Right lobe of liver (tissue), 6 donors: ENCODE results near the gene NFATC1. TPM values are rescaled to one million over a fixed set of nuclear protein-coding genes. Genes with fewer than 3 reads are reported as not detected.

ENCODE experiments used
- ATAC-seq, 4 donors: fragments of 200-7000 bp; cut with Tn5 transposase; one replicate each; pipeline ENCODE4 v1.9.1; 2020; ENCODE audit warnings: mild to moderate bottlenecking in 4 of 4, moderate library complexity in 4 of 4
- DNase-seq, 3 donors: peaks; one replicate each; pipeline ENCODE4 v3.0.0-alpha.2; 2020
- H3K27ac ChIP-seq, 3 donors: fragments of 200-600 bp; one replicate each; pipeline ENCODE4 v1.8.0; 2022
- H3K27me3 ChIP-seq, 2 donors: fragments of 200-600 bp; one replicate each; pipeline ENCODE4 v1.8.0; 2022
- H3K36me3 ChIP-seq, 4 donors: fragments of 200-600 bp; sonication (generic) in 1 of 4; one replicate each; pipeline versions ENCODE4 v1.5.1 to v1.8.0; 2017 to 2022; ENCODE audit warnings: control low read depth in 1 of 4
- H3K4me1 ChIP-seq, 4 donors: fragments of 200-600 bp; sonication (generic) in 1 of 4; one replicate each; pipeline versions ENCODE4 v1.5.1 to v1.8.0; 2017 to 2022; ENCODE audit warnings: control low read depth in 1 of 4
- H3K4me3 ChIP-seq, 3 donors: fragments of 200-600 bp; one replicate each; pipeline ENCODE4 v1.8.0; 2022
- H3K9me3 ChIP-seq, 4 donors: fragments of 200-600 bp; sonication (generic) in 1 of 4; one replicate each; pipeline versions ENCODE4 v1.5.1 to v1.8.0; 2017 to 2022; ENCODE audit warnings: control low read depth in 1 of 4
- POLR2A ChIP-seq: fragments of 450-650 bp; IDR thresholded peaks from one replicate; pipeline ENCODE4 v1.6.1; 2017; ENCODE audit warnings: antibody characterized with exemption, mild to moderate bottlenecking
- WGBS: methylation state at CpG from one replicate; pipeline ENCODE4 v1.1.6; 2018; ENCODE audit warnings: low coverage, low lambda C conversion rate; ENCODE audit not compliant: insufficient coverage; ENCODE audit errors: missing lambda C conversion rate; 5-methylcytosine and 5-hydroxymethylcytosine counted together
- intact Hi-C, 2 donors: fragments of 100-400 bp; cut with DNase I; formaldehyde crosslinking; loops; one replicate each; pipeline versions ENCODE4 v1.11.2 to v1.14.1; 2022
- total RNA-seq, 6 experiments: library from RNA; depleted of rRNA in 2 of 6; stranded (reverse); fragments of >200 nt in 2 of 6; fragmentation: NEBNext Ultra II Directional in 3 of 6; extraction: Animal tissue kit (Norgen Biotek cat#: 25700) in 3 of 6; gene quantifications; one replicate each; pipeline versions ENCODE4 v1.1.0 to v1.2.4, GENCODE V29; 2016 to 2023
- TF ChIP-seq, protein P1 (sequence below), 4 donors: fragments of 200-600 bp in 3 of 4; fragments of 450-650 bp in 1 of 4; IDR thresholded peaks; one replicate each; pipeline versions ENCODE4 v1.5.1 to v1.8.0; 2016 to 2022; ENCODE audit warnings: antibody characterized with exemption in 4 of 4, mild to moderate bottlenecking in 2 of 4
- donor health status: DM: no; HTN: yes; CAD: no.
- donor health status: DM: no; HTN: no; CAD: no.
- donor health status: DM: no; HTN: no; CAD: no.
- donor health status: DM: no; HTN: yes; CAD: no.
- donor health status: DM: no; HTN: yes; CAD: no.

The NFATC1 gene
- total RNA-seq, 6 experiments from 2014 or later: 1.00 to 4.3 (median 2.9) TPM

- DNase-seq: no peak
These were observed 150.0 kb downstream of the NFATC1 start for GRCh38 chr18:79545736-79546171.

DNA sequence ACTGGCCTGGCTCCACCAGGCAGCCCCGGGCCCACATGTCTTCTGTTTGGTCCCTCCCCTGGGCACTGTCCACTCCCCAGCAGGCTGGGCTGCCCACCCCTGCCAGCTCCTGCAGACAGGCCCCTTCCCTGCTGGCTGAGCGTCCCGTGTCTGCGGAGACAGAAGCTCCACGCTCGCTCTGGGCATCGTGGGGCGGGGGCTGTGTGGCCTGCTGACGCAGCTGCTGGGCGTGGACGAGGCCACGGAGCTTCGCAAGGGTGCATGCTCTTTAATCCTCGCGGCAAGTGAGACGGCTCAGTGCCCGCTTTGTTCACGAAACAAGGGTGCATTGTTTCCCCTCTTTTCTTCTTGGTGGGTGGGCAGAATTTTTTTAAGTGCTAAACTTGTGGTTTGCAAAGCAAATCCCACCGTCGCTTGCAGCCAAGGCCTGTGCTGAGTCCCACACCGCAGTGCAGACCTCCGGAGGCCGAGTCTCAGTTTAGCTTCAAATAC, 151.1 kb downstream of the NFATC1 start:
- no peak overlapping the region for H3K27ac ChIP-seq
- H3K36me3 ChIP-seq: no peaks in the 10 kb centered on the region
- intact Hi-C loops: no loop called here
- no peaks in the 10 kb centered on the region for H3K4me1 ChIP-seq
- TF ChIP-seq, protein P1, sequence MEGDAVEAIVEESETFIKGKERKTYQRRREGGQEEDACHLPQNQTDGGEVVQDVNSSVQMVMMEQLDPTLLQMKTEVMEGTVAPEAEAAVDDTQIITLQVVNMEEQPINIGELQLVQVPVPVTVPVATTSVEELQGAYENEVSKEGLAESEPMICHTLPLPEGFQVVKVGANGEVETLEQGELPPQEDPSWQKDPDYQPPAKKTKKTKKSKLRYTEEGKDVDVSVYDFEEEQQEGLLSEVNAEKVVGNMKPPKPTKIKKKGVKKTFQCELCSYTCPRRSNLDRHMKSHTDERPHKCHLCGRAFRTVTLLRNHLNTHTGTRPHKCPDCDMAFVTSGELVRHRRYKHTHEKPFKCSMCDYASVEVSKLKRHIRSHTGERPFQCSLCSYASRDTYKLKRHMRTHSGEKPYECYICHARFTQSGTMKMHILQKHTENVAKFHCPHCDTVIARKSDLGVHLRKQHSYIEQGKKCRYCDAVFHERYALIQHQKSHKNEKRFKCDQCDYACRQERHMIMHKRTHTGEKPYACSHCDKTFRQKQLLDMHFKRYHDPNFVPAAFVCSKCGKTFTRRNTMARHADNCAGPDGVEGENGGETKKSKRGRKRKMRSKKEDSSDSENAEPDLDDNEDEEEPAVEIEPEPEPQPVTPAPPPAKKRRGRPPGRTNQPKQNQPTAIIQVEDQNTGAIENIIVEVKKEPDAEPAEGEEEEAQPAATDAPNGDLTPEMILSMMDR (IDR thresholded peaks at IDR 0.05): no peak
- TF ChIP-seq POLR2A: no peak
- H3K9me3 ChIP-seq: no peaks in the 10 kb centered on the region
- ATAC-seq (no peak), DNase-seq (peak in 1 of 3 donors; percentile 32)
- WGBS: 73% methylated on average over 20 of the region's 23 CpGs
- H3K4me3 ChIP-seq: no peak overlapping the region
- H3K27me3 ChIP-seq: no peaks in the 10 kb centered on the region

More at GRCh38 chr18:79545736-79546171, 150.0 kb downstream of the NFATC1 start:
- no peak overlapping the region for H3K27ac ChIP-seq
- intact Hi-C loops: no loop called here
- no peak for TF ChIP-seq POLR2A
- no peak for ATAC-seq
- H3K9me3 ChIP-seq: no peaks in the 10 kb centered on the region
- H3K4me3 ChIP-seq: no peak overlapping the region
- no peaks in the 10 kb centered on the region for H3K4me1 ChIP-seq
- 38% methylated on average over 4 of the region's 18 CpGs for WGBS
- H3K36me3 ChIP-seq: no peaks in the 10 kb centered on the region
- no peaks in the 10 kb centered on the region for H3K27me3 ChIP-seq

GRCh38 chr18:79547413-79548076, 151.8 kb downstream of the NFATC1 start:
- WGBS: 17% methylated on average over 1 of the region's 36 CpGs
- H3K4me1 ChIP-seq: no peaks in the 10 kb centered on the region
- ATAC-seq: no peak
- H3K9me3 ChIP-seq: no peaks in the 10 kb centered on the region
- H3K27ac ChIP-seq: no peak overlapping the region
- no peak for TF ChIP-seq POLR2A
- TF ChIP-seq, protein P1 (IDR thresholded peaks at IDR 0.05): no peak
- DNase-seq: peak in 1 of 3 donors; percentile 29
- H3K36me3 ChIP-seq: no peaks in the 10 kb centered on the region
- no peak overlapping the region for H3K4me3 ChIP-seq
- H3K27me3 ChIP-seq: no peaks in the 10 kb centered on the region
- intact Hi-C loops: no loop called here

DNA sequence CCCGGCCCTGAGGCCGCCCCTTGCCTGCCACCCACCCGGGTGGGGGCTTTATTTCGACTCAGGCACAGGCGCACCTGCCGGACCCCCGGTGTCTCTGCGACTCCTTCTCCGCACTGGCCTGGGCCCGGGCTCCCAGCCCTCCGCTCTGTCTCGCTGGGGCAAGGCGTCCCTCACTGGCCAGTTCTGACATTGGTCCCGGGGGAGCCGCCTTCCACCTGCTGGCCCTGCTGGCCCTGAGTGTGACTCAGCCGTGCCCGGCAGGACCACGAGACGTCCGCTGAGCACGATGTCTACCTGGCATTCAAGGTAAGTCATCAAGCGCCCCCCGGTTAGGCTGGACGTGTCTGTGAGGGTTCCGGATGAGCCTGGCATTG, 152.3 kb downstream of the NFATC1 start:
- no peaks in the 10 kb centered on the region for H3K9me3 ChIP-seq
- no peak overlapping the region for H3K4me3 ChIP-seq
- no peaks in the 10 kb centered on the region for H3K27me3 ChIP-seq
- TF ChIP-seq, protein P1 (IDR thresholded peaks at IDR 0.05): no peak
- no peak for TF ChIP-seq POLR2A
- intact Hi-C loops: no loop called here
- WGBS: 89% methylated on average over 7 of the region's 25 CpGs
- H3K4me1 ChIP-seq: no peaks in the 10 kb centered on the region
- no peak overlapping the region for H3K27ac ChIP-seq
- no peaks in the 10 kb centered on the region for H3K36me3 ChIP-seq
- no peak for ATAC-seq
- peak in 1 of 3 donors; percentile 50 for DNase-seq

DNA sequence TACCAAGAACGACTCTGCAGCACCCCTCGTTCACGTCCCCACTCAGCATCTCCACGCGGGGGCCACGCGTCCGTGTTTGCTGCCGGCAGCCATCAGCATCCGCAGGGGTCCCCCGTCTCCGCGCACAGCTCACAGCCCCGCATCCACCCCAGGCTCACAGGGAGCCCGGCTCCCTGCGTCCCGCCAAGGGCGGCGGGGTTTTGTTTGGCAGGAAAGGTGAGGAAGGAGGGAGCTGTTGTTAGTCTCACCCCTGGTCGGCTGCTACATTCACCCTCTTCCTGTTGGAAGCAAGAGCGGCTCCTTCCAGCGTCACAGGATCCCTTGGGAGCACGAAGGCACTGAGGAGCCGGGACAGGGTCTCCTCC, 152.9 kb downstream of the NFATC1 start:
- Histone ChIP-seq H3K27ac (no peak overlapping the region), H3K36me3 (no peaks in the 10 kb centered on the region), H3K4me3 (no peak overlapping the region), H3K4me1 (no peaks in the 10 kb centered on the region), H3K27me3 (no peaks in the 10 kb centered on the region), H3K9me3 (no peaks in the 10 kb centered on the region)
- ATAC-seq (no peak), DNase-seq (peak in 1 of 3 donors; percentile 42)
- intact Hi-C loops: no loop called here
- 60% methylated on average over 2 of the region's 24 CpGs for WGBS
- no peak for TF ChIP-seq POLR2A
- TF ChIP-seq, protein P1 (IDR thresholded peaks at IDR 0.05): no peak
